Measurements from ENCODE around the gene MAP2K1. TPM values are rescaled to one million over a fixed set of nuclear protein-coding genes. Genes with fewer than 3 reads are reported as not detected.

MAP2K1 gene
- total RNA-seq, 2 experiments from 2014 or later, result 33.8 to 34.7 TPM

- POLR2A ChIA-PET, result no interaction called here
- Histone ChIP-seq H3K27ac (ENCODE audit: low read depth in 1 of 2, low read length in 2 of 2) (no peak overlapping the region), H3K36me3 (ENCODE audit: insufficient read depth, low read length) (no peaks in the 10 kb centered on the region), H3K4me3 (ENCODE audit: low read length) (no peak overlapping the region), H3K4me1 (ENCODE audit: insufficient read depth, low read length) (peaks cover 76% of the 10 kb centered on the region), H3K9me3 (ENCODE audit: control insufficient read depth in 1 of 2, insufficient read depth in 1 of 2, low read length in 2 of 2) (no peaks in the 10 kb centered on the region), H3K27me3 (ENCODE audit: control insufficient read depth in 1 of 2, insufficient read depth in 2 of 2, low read length in 2 of 2) (no peaks in the 10 kb centered on the region)
- intact Hi-C loops (cut with DNase I, micrococcal nuclease), result no loop called here
- no peak for TF ChIP-seq CTCF (IDR thresholded peaks at IDR 0.05)
- no peak for DNase-seq
- CTCF ChIA-PET, result no interaction called here
- H3K36me3 Mint-ChIP-seq (ENCODE audit: low read depth), result no peaks in the 10 kb centered on the region
- peaks cover 90% of the 10 kb centered on the region for H3K4me1 Mint-ChIP-seq (ENCODE audit: low read depth)
- H3K27me3 Mint-ChIP-seq, result no peaks in the 10 kb centered on the region
- H3K27ac Mint-ChIP-seq, result peak overlapping the region; percentile 35
- H3K9me3 Mint-ChIP-seq, result no peaks in the 10 kb centered on the region
- no peak overlapping the region for H3K4me3 Mint-ChIP-seq
- no peak for ATAC-seq (ENCODE audit: poor library complexity)
Observed at GRCh38 chr15:66408254-66408653, 21.5 kb downstream of the MAP2K1 start.

GRCh38 chr15:66408675-66409282 lies 22.1 kb downstream of the MAP2K1 start:
- Histone ChIP-seq H3K4me3 (ENCODE audit: low read length) (no peak overlapping the region), H3K27me3 (ENCODE audit: control insufficient read depth in 1 of 2, insufficient read depth in 2 of 2, low read length in 2 of 2) (no peaks in the 10 kb centered on the region), H3K4me1 (ENCODE audit: insufficient read depth, low read length) (peaks cover 74% of the 10 kb centered on the region), H3K27ac (ENCODE audit: low read depth in 1 of 2, low read length in 2 of 2) (no peak overlapping the region), H3K36me3 (ENCODE audit: insufficient read depth, low read length) (no peaks in the 10 kb centered on the region), H3K9me3 (ENCODE audit: control insufficient read depth in 1 of 2, insufficient read depth in 1 of 2, low read length in 2 of 2) (no peaks in the 10 kb centered on the region)
- Mint-ChIP-seq H3K27me3 (no peaks in the 10 kb centered on the region), H3K9me3 (no peaks in the 10 kb centered on the region), H3K36me3 (ENCODE audit: low read depth) (peaks cover under 1% of the 10 kb centered on the region), H3K27ac (peak overlapping the region; percentile 35), H3K4me3 (peak overlapping the region; percentile 15), H3K4me1 (ENCODE audit: low read depth) (peaks cover 90% of the 10 kb centered on the region)
- no peak for TF ChIP-seq CTCF (IDR thresholded peaks at IDR 0.05)
- ATAC-seq (ENCODE audit: poor library complexity) (no peak), DNase-seq (peak in 2 of 14 experiments; percentile 50 to 57)
- ChIA-PET POLR2A (no interaction called here), CTCF (no interaction called here)
- intact Hi-C loops (cut with DNase I, micrococcal nuclease), result no loop called here

GRCh38 chr15:66409565-66410108 lies 22.9 kb downstream of the MAP2K1 start:
- H3K27me3 Mint-ChIP-seq, result no peaks in the 10 kb centered on the region
- ChIA-PET POLR2A (no interaction called here), CTCF (no interaction called here)
- H3K9me3 ChIP-seq (ENCODE audit: control insufficient read depth in 1 of 2, insufficient read depth in 1 of 2, low read length in 2 of 2), result peaks cover 0 to 7% of the 10 kb centered on the region in 2 experiments
- ATAC-seq (ENCODE audit: poor library complexity) (no peak), DNase-seq (no peak)
- no peak overlapping the region for H3K4me3 ChIP-seq (ENCODE audit: low read length)
- H3K36me3 ChIP-seq (ENCODE audit: insufficient read depth, low read length), result peaks cover 6% of the 10 kb centered on the region
- peaks cover 86% of the 10 kb centered on the region for H3K4me1 Mint-ChIP-seq (ENCODE audit: low read depth)
- H3K27ac ChIP-seq (ENCODE audit: low read depth in 1 of 2, low read length in 2 of 2), result no peak overlapping the region
- H3K27ac Mint-ChIP-seq, result peak overlapping the region; percentile 35
- peaks cover 9% of the 10 kb centered on the region for H3K36me3 Mint-ChIP-seq (ENCODE audit: low read depth)
- H3K9me3 Mint-ChIP-seq, result peaks cover 3% of the 10 kb centered on the region
- intact Hi-C loops (cut with DNase I, micrococcal nuclease), result loop anchor here in 1 of 2 experiments (2.0 kb wide), 1 partner anchor 15 kb away; no protein-coding TSS in a partner anchor
- peaks cover 66% of the 10 kb centered on the region for H3K4me1 ChIP-seq (ENCODE audit: insufficient read depth, low read length)
- peak overlapping the region; percentile 63 for H3K4me3 Mint-ChIP-seq
- no peaks in the 10 kb centered on the region for H3K27me3 ChIP-seq (ENCODE audit: control insufficient read depth in 1 of 2, insufficient read depth in 2 of 2, low read length in 2 of 2)
- no peak for TF ChIP-seq CTCF (IDR thresholded peaks at IDR 0.05)

Data from CD4-positive, alpha-beta T cell (primary cell).